ENCODE measurements around the gene TMEM114. TPM values are rescaled to one million over a fixed set of nuclear protein-coding genes. Genes with fewer than 3 reads are reported as not detected.

The TMEM114 gene
- total RNA-seq, 1 donor from 2014 or later, result not detected

GRCh38 chr16:8607214-8607613, 16.9 kb upstream of the TMEM114 start:
- FAIRE-seq (no peak), DNase-seq (ENCODE audit: low read depth) (no peak)
- no peaks in the 10 kb centered on the region for H3K36me3 ChIP-seq (ENCODE audit: control insufficient read depth, insufficient read depth, low read length)
- no peak overlapping the region for H3K4me3 ChIP-seq (ENCODE audit: low read depth, low read length)
- no peak for TF ChIP-seq CTCF (IDR thresholded peaks at IDR 0.05; ENCODE audit: insufficient read depth, low read length, severe bottlenecking)
- H3K27me3 ChIP-seq (ENCODE audit: control insufficient read depth, insufficient read depth, low read length), result no peaks in the 10 kb centered on the region

DNA sequence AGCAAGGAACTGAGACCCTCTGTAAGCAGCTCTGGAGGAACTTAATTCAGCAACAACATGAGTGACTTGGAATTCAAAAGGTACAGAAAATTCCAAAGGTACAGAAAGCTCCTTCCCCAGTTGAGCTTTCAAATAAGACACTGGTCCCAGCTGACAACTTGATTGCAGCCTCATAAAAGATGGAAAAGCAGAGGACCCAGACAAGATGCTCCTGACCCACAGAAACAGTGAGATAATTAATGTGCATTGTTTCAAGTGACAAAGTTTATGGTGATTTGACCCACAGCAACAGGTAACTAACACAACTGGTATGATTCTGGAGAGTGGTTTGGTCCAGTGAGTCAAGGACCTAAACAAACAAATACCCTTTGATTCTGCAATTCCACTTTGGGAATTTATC, 15.2 kb upstream of the TMEM114 start:
- Histone ChIP-seq H3K36me3 (ENCODE audit: control insufficient read depth, insufficient read depth, low read length) (no peaks in the 10 kb centered on the region), H3K27me3 (ENCODE audit: control insufficient read depth, insufficient read depth, low read length) (no peaks in the 10 kb centered on the region), H3K4me3 (ENCODE audit: low read depth, low read length) (no peak overlapping the region)
- no peak for TF ChIP-seq CTCF (IDR thresholded peaks at IDR 0.05; ENCODE audit: insufficient read depth, low read length, severe bottlenecking)
- FAIRE-seq, result no peak
- no peak for DNase-seq (ENCODE audit: low read depth)

DNA sequence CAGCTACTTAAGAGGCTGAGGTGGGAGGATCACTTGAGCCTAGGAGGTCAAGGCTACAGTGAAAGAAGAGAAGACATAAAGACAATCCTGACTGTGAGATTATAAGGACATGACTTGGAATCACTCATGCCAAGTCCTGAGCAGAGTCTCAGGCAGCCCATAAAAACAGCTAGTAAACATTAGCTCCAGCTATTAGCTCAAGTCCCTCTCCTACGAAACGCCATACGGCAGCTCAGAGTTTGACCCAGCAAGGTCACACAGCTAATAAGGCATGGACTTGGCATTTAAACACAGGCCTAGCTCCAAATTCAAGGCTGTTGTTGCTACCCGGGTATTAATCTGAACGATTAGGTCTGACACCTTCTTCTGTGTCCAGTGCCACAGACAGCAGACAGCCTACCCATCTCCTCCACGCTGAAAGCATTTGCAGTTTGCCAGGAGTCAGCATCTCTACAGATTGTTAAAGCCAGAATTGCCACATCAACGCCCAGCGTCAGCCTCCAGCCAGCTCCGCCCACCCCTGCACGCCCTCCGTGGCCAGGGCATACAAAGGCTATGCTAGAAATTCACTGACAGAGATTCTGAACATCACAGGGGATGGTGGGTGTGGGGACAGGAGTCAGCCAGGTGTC, 9.9 kb upstream of the TMEM114 start:
- no peaks in the 10 kb centered on the region for H3K27me3 ChIP-seq (ENCODE audit: control insufficient read depth, insufficient read depth, low read length)
- TF ChIP-seq CTCF (IDR thresholded peaks at IDR 0.05; ENCODE audit: insufficient read depth, low read length, severe bottlenecking), result no peak
- no peak overlapping the region for H3K4me3 ChIP-seq (ENCODE audit: low read depth, low read length)
- H3K36me3 ChIP-seq (ENCODE audit: control insufficient read depth, insufficient read depth, low read length), result no peaks in the 10 kb centered on the region
- DNase-seq (ENCODE audit: low read depth), result no peak
- no peak for FAIRE-seq

- no peaks in the 10 kb centered on the region for H3K27me3 ChIP-seq (ENCODE audit: control insufficient read depth, insufficient read depth, low read length)
- no peak for FAIRE-seq
Measured at GRCh38 chr16:8596581-8596980, 6.3 kb upstream of the TMEM114 start.

GRCh38 chr16:8595783-8596182, 5.5 kb upstream of the TMEM114 start:
- DNase-seq (ENCODE audit: low read depth), result no peak
- Histone ChIP-seq H3K36me3 (ENCODE audit: control insufficient read depth, insufficient read depth, low read length) (no peaks in the 10 kb centered on the region), H3K27me3 (ENCODE audit: control insufficient read depth, insufficient read depth, low read length) (no peaks in the 10 kb centered on the region), H3K4me3 (ENCODE audit: low read depth, low read length) (no peak overlapping the region)
- TF ChIP-seq CTCF (IDR thresholded peaks at IDR 0.05; ENCODE audit: insufficient read depth, low read length, severe bottlenecking), result no peak
- no peak for FAIRE-seq

More at GRCh38 chr16:8596581-8596980, 6.3 kb upstream of the TMEM114 start:
- Histone ChIP-seq H3K36me3 (ENCODE audit: control insufficient read depth, insufficient read depth, low read length) (no peaks in the 10 kb centered on the region), H3K4me3 (ENCODE audit: low read depth, low read length) (no peak overlapping the region)
- no peak for TF ChIP-seq CTCF (IDR thresholded peaks at IDR 0.05; ENCODE audit: insufficient read depth, low read length, severe bottlenecking)
- no peak for DNase-seq (ENCODE audit: low read depth)

DNA sequence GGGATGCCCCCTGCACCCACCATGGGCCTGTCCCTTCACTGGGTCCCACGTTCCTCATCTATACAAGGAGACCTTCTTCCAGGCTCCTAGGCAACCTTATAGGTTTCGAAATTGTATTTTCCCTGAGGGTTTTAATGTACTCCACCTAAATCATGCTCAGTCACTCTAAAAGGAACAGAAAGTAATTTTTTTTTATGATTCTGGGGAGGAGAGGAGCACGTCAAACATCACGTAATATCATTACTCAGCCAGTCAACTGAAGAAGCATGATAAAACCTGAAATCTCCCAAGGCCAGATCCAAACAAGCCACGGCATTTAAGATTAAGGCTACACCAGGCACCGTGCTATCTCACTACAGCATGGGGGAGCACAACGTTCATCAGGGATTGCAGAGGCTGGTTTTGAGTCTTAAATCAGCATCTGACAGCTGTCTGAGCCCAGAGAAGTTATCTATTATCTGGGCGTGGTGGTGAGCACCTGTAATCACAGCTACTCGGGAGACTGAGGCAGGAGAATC, 3.9 kb upstream of the TMEM114 start:
- H3K36me3 ChIP-seq (ENCODE audit: control insufficient read depth, insufficient read depth, low read length), result no peaks in the 10 kb centered on the region
- no peak for TF ChIP-seq CTCF (IDR thresholded peaks at IDR 0.05; ENCODE audit: insufficient read depth, low read length, severe bottlenecking)
- H3K27me3 ChIP-seq (ENCODE audit: control insufficient read depth, insufficient read depth, low read length), result peaks cover 14% of the 10 kb centered on the region
- DNase-seq (ENCODE audit: low read depth) (peak; percentile 37), FAIRE-seq (no peak)
- H3K4me3 ChIP-seq (ENCODE audit: low read depth, low read length), result no peak overlapping the region

All from bronchial epithelial cell (primary cell).